ENCODE measurements around the gene IGDCC3. TPM values are rescaled to one million over a fixed set of nuclear protein-coding genes. Genes with fewer than 3 reads are reported as not detected.

The IGDCC3 gene
- total RNA-seq, 1 experiment from 2014 or later: 53.5 TPM

DNA sequence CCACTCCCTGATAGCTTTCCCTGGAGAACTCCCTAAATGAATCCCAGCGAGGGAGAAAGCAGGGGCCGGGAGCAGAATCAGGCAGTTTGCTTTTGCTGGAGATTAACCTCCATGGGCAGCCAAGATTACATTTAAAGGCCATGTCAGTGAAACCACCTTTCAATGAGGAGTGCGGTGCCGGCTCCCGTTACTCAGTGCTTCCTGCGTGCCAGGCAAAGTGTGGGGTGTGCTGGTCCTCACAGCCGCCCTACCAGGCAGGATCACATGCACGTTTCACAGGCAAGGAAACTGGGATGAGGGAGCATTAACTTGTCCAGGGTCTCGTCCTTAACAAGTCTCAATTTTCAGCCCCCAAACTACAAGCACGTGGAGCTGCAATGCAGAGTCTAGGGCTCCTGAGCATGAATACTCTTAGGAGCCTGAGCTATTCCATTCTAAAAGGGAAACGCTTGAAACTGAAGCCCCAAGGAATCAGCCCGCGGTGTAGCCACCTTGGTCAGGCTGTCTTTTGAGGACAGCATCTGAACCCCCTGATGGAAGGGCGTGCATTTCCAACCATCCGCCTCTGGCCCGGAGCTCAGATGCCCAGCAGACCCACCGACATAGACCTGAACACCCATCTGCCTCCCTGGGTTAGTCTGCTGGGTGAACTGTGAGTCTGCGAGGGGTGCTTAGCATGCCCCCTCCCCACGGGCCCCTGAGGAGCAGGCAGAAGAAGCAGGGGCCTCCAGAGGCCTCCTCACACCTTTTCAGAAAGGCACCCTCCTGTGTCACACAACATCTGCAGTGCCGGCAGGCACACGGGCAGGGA, 5.6 kb downstream of the IGDCC3 start (continued):
- TF ChIP-seq, protein P1, sequence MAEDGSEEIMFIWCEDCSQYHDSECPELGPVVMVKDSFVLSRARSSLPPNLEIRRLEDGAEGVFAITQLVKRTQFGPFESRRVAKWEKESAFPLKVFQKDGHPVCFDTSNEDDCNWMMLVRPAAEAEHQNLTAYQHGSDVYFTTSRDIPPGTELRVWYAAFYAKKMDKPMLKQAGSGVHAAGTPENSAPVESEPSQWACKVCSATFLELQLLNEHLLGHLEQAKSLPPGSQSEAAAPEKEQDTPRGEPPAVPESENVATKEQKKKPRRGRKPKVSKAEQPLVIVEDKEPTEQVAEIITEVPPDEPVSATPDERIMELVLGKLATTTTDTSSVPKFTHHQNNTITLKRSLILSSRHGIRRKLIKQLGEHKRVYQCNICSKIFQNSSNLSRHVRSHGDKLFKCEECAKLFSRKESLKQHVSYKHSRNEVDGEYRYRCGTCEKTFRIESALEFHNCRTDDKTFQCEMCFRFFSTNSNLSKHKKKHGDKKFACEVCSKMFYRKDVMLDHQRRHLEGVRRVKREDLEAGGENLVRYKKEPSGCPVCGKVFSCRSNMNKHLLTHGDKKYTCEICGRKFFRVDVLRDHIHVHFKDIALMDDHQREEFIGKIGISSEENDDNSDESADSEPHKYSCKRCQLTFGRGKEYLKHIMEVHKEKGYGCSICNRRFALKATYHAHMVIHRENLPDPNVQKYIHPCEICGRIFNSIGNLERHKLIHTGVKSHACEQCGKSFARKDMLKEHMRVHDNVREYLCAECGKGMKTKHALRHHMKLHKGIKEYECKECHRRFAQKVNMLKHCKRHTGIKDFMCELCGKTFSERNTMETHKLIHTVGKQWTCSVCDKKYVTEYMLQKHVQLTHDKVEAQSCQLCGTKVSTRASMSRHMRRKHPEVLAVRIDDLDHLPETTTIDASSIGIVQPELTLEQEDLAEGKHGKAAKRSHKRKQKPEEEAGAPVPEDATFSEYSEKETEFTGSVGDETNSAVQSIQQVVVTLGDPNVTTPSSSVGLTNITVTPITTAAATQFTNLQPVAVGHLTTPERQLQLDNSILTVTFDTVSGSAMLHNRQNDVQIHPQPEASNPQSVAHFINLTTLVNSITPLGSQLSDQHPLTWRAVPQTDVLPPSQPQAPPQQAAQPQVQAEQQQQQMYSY (CRISPR knock-in tag; IDR thresholded peaks at IDR 0.05): no peak
- no peak for TF ChIP-seq ZNF219 (CRISPR knock-in tag; IDR thresholded peaks at IDR 0.05; ENCODE audit: borderline replicate concordance)
- TF ChIP-seq ETV6 (CRISPR knock-in tag; IDR thresholded peaks at IDR 0.05): no peak
- TF ChIP-seq FOXP1 (CRISPR knock-in tag; IDR thresholded peaks at IDR 0.05; ENCODE audit: borderline replicate concordance): no peak
- TF ChIP-seq, protein P2, sequence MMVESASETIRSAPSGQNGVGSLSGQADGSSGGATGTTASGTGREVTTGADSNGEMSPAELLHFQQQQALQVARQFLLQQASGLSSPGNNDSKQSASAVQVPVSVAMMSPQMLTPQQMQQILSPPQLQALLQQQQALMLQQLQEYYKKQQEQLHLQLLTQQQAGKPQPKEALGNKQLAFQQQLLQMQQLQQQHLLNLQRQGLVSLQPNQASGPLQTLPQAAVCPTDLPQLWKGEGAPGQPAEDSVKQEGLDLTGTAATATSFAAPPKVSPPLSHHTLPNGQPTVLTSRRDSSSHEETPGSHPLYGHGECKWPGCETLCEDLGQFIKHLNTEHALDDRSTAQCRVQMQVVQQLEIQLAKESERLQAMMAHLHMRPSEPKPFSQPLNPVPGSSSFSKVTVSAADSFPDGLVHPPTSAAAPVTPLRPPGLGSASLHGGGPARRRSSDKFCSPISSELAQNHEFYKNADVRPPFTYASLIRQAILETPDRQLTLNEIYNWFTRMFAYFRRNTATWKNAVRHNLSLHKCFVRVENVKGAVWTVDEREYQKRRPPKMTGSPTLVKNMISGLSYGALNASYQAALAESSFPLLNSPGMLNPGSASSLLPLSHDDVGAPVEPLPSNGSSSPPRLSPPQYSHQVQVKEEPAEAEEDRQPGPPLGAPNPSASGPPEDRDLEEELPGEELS (CRISPR knock-in tag; IDR thresholded peaks at IDR 0.05): no peak
- TF ChIP-seq, protein P3, sequence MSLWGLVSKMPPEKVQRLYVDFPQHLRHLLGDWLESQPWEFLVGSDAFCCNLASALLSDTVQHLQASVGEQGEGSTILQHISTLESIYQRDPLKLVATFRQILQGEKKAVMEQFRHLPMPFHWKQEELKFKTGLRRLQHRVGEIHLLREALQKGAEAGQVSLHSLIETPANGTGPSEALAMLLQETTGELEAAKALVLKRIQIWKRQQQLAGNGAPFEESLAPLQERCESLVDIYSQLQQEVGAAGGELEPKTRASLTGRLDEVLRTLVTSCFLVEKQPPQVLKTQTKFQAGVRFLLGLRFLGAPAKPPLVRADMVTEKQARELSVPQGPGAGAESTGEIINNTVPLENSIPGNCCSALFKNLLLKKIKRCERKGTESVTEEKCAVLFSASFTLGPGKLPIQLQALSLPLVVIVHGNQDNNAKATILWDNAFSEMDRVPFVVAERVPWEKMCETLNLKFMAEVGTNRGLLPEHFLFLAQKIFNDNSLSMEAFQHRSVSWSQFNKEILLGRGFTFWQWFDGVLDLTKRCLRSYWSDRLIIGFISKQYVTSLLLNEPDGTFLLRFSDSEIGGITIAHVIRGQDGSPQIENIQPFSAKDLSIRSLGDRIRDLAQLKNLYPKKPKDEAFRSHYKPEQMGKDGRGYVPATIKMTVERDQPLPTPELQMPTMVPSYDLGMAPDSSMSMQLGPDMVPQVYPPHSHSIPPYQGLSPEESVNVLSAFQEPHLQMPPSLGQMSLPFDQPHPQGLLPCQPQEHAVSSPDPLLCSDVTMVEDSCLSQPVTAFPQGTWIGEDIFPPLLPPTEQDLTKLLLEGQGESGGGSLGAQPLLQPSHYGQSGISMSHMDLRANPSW (CRISPR knock-in tag; conservative IDR thresholded peaks at IDR 0.05; ENCODE audit: low read depth): no peak
- TF ChIP-seq, protein P4, sequence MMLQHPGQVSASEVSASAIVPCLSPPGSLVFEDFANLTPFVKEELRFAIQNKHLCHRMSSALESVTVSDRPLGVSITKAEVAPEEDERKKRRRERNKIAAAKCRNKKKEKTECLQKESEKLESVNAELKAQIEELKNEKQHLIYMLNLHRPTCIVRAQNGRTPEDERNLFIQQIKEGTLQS (CRISPR knock-in tag; conservative IDR thresholded peaks at IDR 0.05): no peak
- TF ChIP-seq, protein P5, sequence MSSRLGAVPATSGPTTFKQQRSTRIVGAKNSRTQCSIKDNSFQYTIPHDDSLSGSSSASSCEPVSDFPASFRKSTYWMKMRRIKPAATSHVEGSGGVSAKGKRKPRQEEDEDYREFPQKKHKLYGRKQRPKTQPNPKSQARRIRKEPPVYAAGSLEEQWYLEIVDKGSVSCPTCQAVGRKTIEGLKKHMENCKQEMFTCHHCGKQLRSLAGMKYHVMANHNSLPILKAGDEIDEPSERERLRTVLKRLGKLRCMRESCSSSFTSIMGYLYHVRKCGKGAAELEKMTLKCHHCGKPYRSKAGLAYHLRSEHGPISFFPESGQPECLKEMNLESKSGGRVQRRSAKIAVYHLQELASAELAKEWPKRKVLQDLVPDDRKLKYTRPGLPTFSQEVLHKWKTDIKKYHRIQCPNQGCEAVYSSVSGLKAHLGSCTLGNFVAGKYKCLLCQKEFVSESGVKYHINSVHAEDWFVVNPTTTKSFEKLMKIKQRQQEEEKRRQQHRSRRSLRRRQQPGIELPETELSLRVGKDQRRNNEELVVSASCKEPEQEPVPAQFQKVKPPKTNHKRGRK (CRISPR knock-in tag; IDR thresholded peaks at IDR 0.05; ENCODE audit: borderline replicate concordance): no peak
- no peak for TF ChIP-seq TEAD4 (CRISPR knock-in tag; IDR thresholded peaks at IDR 0.05)
- no peak for TF ChIP-seq TCF7 (CRISPR knock-in tag; IDR thresholded peaks at IDR 0.05; ENCODE audit: low read depth)
- no peak for TF ChIP-seq NFYB (CRISPR knock-in tag; conservative IDR thresholded peaks at IDR 0.05; ENCODE audit: low read depth)

DNA sequence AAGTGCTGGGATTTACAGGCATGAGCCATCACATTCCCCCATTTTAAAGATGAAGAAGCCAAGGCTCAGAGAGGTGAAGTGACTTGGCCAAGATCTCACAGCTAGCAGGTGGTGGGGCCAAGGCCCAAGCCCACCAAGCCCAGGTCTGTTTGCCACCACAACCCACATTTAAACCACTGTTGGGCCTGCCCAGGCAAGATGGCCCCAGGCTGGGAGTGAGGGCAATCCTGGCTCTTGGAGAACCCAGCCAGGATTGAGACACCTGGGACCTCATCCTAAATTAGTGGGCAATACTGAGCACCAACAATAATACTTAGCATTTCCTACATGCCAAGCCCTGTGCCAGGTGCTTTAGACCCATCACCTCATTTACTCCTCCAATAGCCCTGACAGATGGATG, 6.9 kb downstream of the IGDCC3 start:
- DNase-seq (ENCODE audit: low spot score) (no peak), ATAC-seq (no peak)
- ChIA-PET CTCF (interaction anchor here (1.6 to 4.2 kb wide), 2 partner anchors 14 to 52 kb away, joined by 6 to 14 read pairs; no protein-coding TSS in a partner anchor), POLR2A (no interaction called here)
- TF ChIP-seq, protein P6, sequence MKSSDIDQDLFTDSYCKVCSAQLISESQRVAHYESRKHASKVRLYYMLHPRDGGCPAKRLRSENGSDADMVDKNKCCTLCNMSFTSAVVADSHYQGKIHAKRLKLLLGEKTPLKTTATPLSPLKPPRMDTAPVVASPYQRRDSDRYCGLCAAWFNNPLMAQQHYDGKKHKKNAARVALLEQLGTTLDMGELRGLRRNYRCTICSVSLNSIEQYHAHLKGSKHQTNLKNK (CRISPR knock-in tag; IDR thresholded peaks at IDR 0.05): no peak
- no peak for TF ChIP-seq TCF7 (CRISPR knock-in tag; IDR thresholded peaks at IDR 0.05; ENCODE audit: low read depth)
- TF ChIP-seq, protein P7, sequence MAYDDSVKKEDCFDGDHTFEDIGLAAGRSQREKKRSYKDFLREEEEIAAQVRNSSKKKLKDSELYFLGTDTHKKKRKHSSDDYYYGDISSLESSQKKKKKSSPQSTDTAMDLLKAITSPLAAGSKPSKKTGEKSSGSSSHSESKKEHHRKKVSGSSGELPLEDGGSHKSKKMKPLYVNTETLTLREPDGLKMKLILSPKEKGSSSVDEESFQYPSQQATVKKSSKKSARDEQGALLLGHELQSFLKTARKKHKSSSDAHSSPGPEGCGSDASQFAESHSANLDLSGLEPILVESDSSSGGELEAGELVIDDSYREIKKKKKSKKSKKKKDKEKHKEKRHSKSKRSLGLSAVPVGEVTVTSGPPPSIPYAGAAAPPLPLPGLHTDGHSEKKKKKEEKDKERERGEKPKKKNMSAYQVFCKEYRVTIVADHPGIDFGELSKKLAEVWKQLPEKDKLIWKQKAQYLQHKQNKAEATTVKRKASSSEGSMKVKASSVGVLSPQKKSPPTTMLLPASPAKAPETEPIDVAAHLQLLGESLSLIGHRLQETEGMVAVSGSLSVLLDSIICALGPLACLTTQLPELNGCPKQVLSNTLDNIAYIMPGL (CRISPR knock-in tag; IDR thresholded peaks at IDR 0.05): no peak
- TF ChIP-seq MYBL2 (CRISPR knock-in tag; IDR thresholded peaks at IDR 0.05): no peak
- no peak for TF ChIP-seq SOX15 (CRISPR knock-in tag; IDR thresholded peaks at IDR 0.05)
- no peak for TF ChIP-seq SP1 (CRISPR knock-in tag; conservative IDR thresholded peaks at IDR 0.05)
- peak; percentile 51; the same call in 1 of the 2 replicates for TF ChIP-seq ZNF121 (CRISPR knock-in tag; IDR thresholded peaks at IDR 0.05)
- H3K36me3 Mint-ChIP-seq: peaks cover 20% of the 10 kb centered on the region
- peaks cover 9% of the 10 kb centered on the region; the same call in 1 of the 2 replicates for H3K27me3 Mint-ChIP-seq (ENCODE audit: low read depth)
- no peak overlapping the region for H3K27ac Mint-ChIP-seq
- peaks cover 65% of the 10 kb centered on the region for H3K4me1 Mint-ChIP-seq
- H3K4me3 Mint-ChIP-seq: no peak overlapping the region
- no peaks in the 10 kb centered on the region for H3K9me3 Mint-ChIP-seq
